H9 (cell line): ENCODE data around the gene KIF22. TPM values are rescaled to one million over a fixed set of nuclear protein-coding genes. Genes with fewer than 3 reads are reported as not detected.

Experiments used
- DNase-seq: peaks from one replicate; pipeline ENCODE4 v3.0.0-alpha.2; 2017
- H2AFZ ChIP-seq: one replicate; pipeline ENCODE4 v1.6.1; 2013; ENCODE audit warnings: mild to moderate bottlenecking, low read length, control low read depth, moderate library complexity
- H2AK5ac ChIP-seq: 2 replicates; pipeline ENCODE4 v1.6.1; 2013; ENCODE audit warnings: low read length, control low read depth, mixed read lengths; ENCODE audit not compliant: insufficient read length
- H2BK120ac ChIP-seq: one replicate; pipeline ENCODE4 v1.6.1; 2013; ENCODE audit warnings: low read depth, mild to moderate bottlenecking, low read length, control low read depth, inconsistent platforms; ENCODE audit not compliant: poor library complexity, severe bottlenecking
- H2BK12ac ChIP-seq: 2 replicates; pipeline ENCODE4 v1.6.1; 2013; ENCODE audit warnings: low read length, control low read depth, mixed read lengths, low read depth; ENCODE audit not compliant: insufficient read length
- H2BK15ac ChIP-seq: 2 replicates; pipeline ENCODE4 v1.6.1; 2013; ENCODE audit warnings: low read depth, low read length, control low read depth
- H2BK20ac ChIP-seq: one replicate; pipeline ENCODE4 v1.6.1; 2013; ENCODE audit warnings: low read depth, mild to moderate bottlenecking, low read length, control low read depth, inconsistent platforms; ENCODE audit not compliant: poor library complexity, severe bottlenecking
- H2BK5ac ChIP-seq: 2 replicates; pipeline ENCODE4 v1.6.1; 2013; ENCODE audit warnings: low read length, control low read depth, mixed read lengths; ENCODE audit not compliant: insufficient read length
- H3K14ac ChIP-seq: 2 replicates; pipeline ENCODE4 v1.6.1; 2013; ENCODE audit warnings: low read length, control low read depth; ENCODE audit not compliant: insufficient read depth
- H3K18ac ChIP-seq: 2 replicates; pipeline ENCODE4 v1.6.1; 2013; ENCODE audit warnings: low read depth, mild to moderate bottlenecking, mixed read lengths, low read length, control low read depth; ENCODE audit not compliant: insufficient read length
- H3K23ac ChIP-seq: 2 replicates; pipeline ENCODE4 v1.6.1; 2013; ENCODE audit warnings: low read length, control low read depth, mixed read lengths, low read depth; ENCODE audit not compliant: insufficient read length
- H3K23me2 ChIP-seq: 2 replicates; pipeline ENCODE4 v1.6.1; 2013; ENCODE audit warnings: low read depth, mild to moderate bottlenecking, mixed read lengths, low read length, control low read depth; ENCODE audit not compliant: insufficient read length, poor library complexity, severe bottlenecking
- H3K27ac ChIP-seq: 2 replicates; pipeline ENCODE4 v1.5.1; 2013; ENCODE audit warnings: low read length, control low read depth, mixed read lengths, low read depth; ENCODE audit not compliant: insufficient read length
- H3K27me3 ChIP-seq: 2 replicates; pipeline ENCODE4 v1.6.1; 2013; ENCODE audit warnings: low read length, control low read depth, inconsistent platforms; ENCODE audit not compliant: insufficient read depth
- H3K4ac ChIP-seq: 2 replicates; pipeline ENCODE4 v1.6.1; 2013; ENCODE audit warnings: low read depth, mild to moderate bottlenecking, control low read depth, inconsistent platforms, low read length, moderate library complexity
- H3K4me1 ChIP-seq: 2 replicates; pipeline ENCODE4 v1.6.1; 2013; ENCODE audit warnings: low read length, control low read depth, inconsistent platforms; ENCODE audit not compliant: insufficient read depth
- H3K4me2 ChIP-seq: 2 replicates; pipeline ENCODE4 v1.6.1; 2013; ENCODE audit warnings: low read length, control low read depth, mixed read lengths; ENCODE audit not compliant: insufficient read length, insufficient read depth
- H3K56ac ChIP-seq: 2 replicates; pipeline ENCODE4 v1.6.1; 2013; ENCODE audit warnings: low read depth, mild to moderate bottlenecking, mixed read lengths, low read length, control low read depth; ENCODE audit not compliant: insufficient read length
- H3K79me1 ChIP-seq: 2 replicates; pipeline ENCODE4 v1.6.1; 2013; ENCODE audit warnings: low read depth, mild to moderate bottlenecking, moderate library complexity, low read length, control low read depth, inconsistent platforms; ENCODE audit not compliant: insufficient read depth, poor library complexity, severe bottlenecking
- H3K79me2 ChIP-seq: 2 replicates; pipeline ENCODE4 v1.6.1; 2013; ENCODE audit warnings: low read length, control low read depth, inconsistent platforms; ENCODE audit not compliant: insufficient read depth
- H3K9ac ChIP-seq: 2 replicates; pipeline ENCODE4 v1.6.1; 2013; ENCODE audit warnings: low read length, control low read depth, mixed read lengths; ENCODE audit not compliant: insufficient read length; ENCODE audit errors: extremely low read depth
- H3K9me3 ChIP-seq: one replicate; pipeline ENCODE4 v1.6.1; 2013; ENCODE audit warnings: low read depth, low read length, inconsistent platforms; ENCODE audit not compliant: control insufficient read depth
- H3T11ph ChIP-seq: one replicate; pipeline ENCODE4 v1.6.1; 2013; ENCODE audit warnings: mild to moderate bottlenecking, low read length, control low read depth, inconsistent platforms
- H4K20me1 ChIP-seq: one replicate; pipeline ENCODE4 v1.6.1; 2013; ENCODE audit not compliant: control insufficient read depth, insufficient read length, insufficient read depth
- H4K5ac ChIP-seq: 2 replicates; pipeline ENCODE4 v1.6.1; 2013; ENCODE audit warnings: low read depth, mild to moderate bottlenecking, mixed read lengths, low read length, control low read depth; ENCODE audit not compliant: insufficient read length
- H4K8ac ChIP-seq: replicated peaks from 2 replicates; pipeline ENCODE4 v1.6.1; 2013; ENCODE audit warnings: low read length, control low read depth, mixed read lengths, low read depth; ENCODE audit not compliant: insufficient read length
- H4K91ac ChIP-seq: 2 replicates; pipeline ENCODE4 v1.6.1; 2013; ENCODE audit warnings: low read depth, mild to moderate bottlenecking, moderate library complexity, mixed read lengths, low read length, control low read depth; ENCODE audit not compliant: insufficient read length
- H3K27ac Mint-ChIP-seq, 3 experiments: 2 replicates in 2 of 3; 3 replicates in 1 of 3; pipeline ENCODE4 v1.8.0; 2020 to 2021; ENCODE audit warnings: mixed read lengths in 3 of 3, mild to moderate bottlenecking in 1 of 3, moderate library complexity in 1 of 3
- H3K27me3 Mint-ChIP-seq: 2 replicates; pipeline ENCODE4 v1.8.0; 2021; ENCODE audit warnings: low read depth, mild to moderate bottlenecking, moderate library complexity, mixed read lengths
- H3K36me3 Mint-ChIP-seq, 3 experiments: 2 replicates in 2 of 3; 3 replicates in 1 of 3; pipeline ENCODE4 v1.8.0; 2020 to 2021; ENCODE audit warnings: low read depth in 3 of 3, mixed read lengths in 3 of 3; ENCODE audit not compliant: insufficient read depth in 1 of 3
- H3K4me1 Mint-ChIP-seq, 2 experiments: 2 replicates each; pipeline ENCODE4 v1.8.0; 2020; ENCODE audit warnings: mixed read lengths in 2 of 2
- H3K4me3 Mint-ChIP-seq, 2 experiments: 2 replicates in 1 of 2; 3 replicates in 1 of 2; pipeline ENCODE4 v1.8.0; 2020 to 2021; ENCODE audit warnings: mild to moderate bottlenecking in 2 of 2, mixed read lengths in 2 of 2, moderate library complexity in 1 of 2
- H3K9me3 Mint-ChIP-seq, 2 experiments: 2 replicates in 1 of 2; 3 replicates in 1 of 2; pipeline ENCODE4 v1.8.0; 2020; ENCODE audit warnings: mild to moderate bottlenecking in 2 of 2, mixed read lengths in 2 of 2, moderate library complexity in 1 of 2
- WGBS: extraction: QIAGEN DNeasy Blood & Tissue Kit; methylation state at CpG from one replicate; pipeline ENCODE4 v1.1.7; 2013; ENCODE audit warnings: missing lambda C conversion rate, low lambda C conversion rate, mixed read lengths; ENCODE audit not compliant: insufficient read length; ENCODE audit errors: extremely low coverage; 5-methylcytosine and 5-hydroxymethylcytosine counted together
- total RNA-seq: library from RNA; stranded (reverse); gene quantifications from 2 replicates; pipeline ENCODE4 v1.2.1, GENCODE V29; 2021
- TF ChIP-seq, protein P1 (sequence below): fragments of 200-600 bp; sonication (generic); conservative IDR thresholded peaks from 3 replicates; pipeline ENCODE4 v1.8.0; 2021; ENCODE audit warnings: antibody characterized with exemption, mild to moderate bottlenecking

The KIF22 gene
- total RNA-seq, 1 experiment from 2014 or later = 151 TPM

DNA sequence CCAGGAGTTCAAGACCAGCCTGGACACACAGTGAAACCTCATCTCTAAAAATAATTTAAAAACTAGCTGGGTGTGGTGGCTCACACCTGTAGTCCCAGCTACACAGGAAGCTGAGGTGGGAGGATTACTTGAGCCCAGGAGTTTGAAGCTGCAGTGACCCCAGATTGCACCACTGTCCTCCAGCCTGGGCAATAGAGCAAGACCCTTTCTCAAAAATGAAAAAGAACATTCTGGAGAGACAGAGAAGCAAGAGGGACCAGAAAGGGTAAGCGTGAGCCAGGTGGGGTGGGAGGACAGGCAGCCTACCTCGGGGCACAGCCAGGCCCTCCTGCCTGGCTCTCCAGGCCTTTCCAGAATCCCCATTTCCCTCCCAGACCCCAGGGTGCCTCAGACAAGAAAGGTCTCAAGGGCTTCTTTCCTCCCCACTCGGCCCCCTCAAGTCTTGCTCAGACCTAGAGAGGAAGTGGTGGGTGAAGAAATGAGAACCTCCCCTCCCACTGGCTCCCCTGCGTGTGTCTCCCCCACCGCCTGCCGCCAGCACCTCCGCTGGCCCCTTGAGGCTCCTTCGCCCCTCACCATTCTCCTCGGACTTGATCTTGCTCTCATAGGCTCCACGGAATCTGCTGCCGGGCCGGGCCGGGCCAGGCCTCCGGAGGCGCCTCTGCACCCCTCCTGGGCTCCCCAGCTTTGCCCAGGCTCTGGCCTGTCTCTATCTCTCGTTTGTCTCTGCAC lies 45.3 kb upstream of the KIF22 start:
- H3K14ac ChIP-seq = no peak overlapping the region
- H2BK120ac ChIP-seq = no peak overlapping the region
- H3K36me3 Mint-ChIP-seq = peaks cover 23 to 35% (median 31%) of the 10 kb centered on the region in 3 experiments
- no peaks in the 10 kb centered on the region for H4K20me1 ChIP-seq
- peaks cover 9 to 19% of the 10 kb centered on the region in 2 experiments; a peak in 4 of 5 replicates for H3K9me3 Mint-ChIP-seq
- H2AFZ ChIP-seq = no peak overlapping the region
- H2BK15ac ChIP-seq = no peak overlapping the region
- H3K27me3 ChIP-seq = no peaks in the 10 kb centered on the region
- no peaks in the 10 kb centered on the region for H3K23me2 ChIP-seq
- H3K9ac ChIP-seq = no peak overlapping the region
- no peak overlapping the region for H4K91ac ChIP-seq
- H3K27ac ChIP-seq = no peak overlapping the region
- H2BK12ac ChIP-seq = no peak overlapping the region
- DNase-seq = no peak
- H2AK5ac ChIP-seq = no peak overlapping the region
- no peak overlapping the region for H3K4ac ChIP-seq
- H3K18ac ChIP-seq = peak overlapping the region; percentile 46
- no peak overlapping the region for H3K4me3 Mint-ChIP-seq
- WGBS = no CpG with 5 or more reads among the region's 16 CpGs
- peaks cover 3% of the 10 kb centered on the region for H3K27me3 Mint-ChIP-seq
- H4K5ac ChIP-seq = no peak overlapping the region
- no peak overlapping the region for H2BK20ac ChIP-seq
- no peaks in the 10 kb centered on the region for H3K9me3 ChIP-seq
- H3K56ac ChIP-seq = no peak overlapping the region
- peak overlapping the region in 2 of 3 experiments; percentile 57 to 75; a peak in 4 of 7 replicates for H3K27ac Mint-ChIP-seq
- no peak overlapping the region for H3K23ac ChIP-seq
- H3K79me2 ChIP-seq = no peaks in the 10 kb centered on the region
- no peak overlapping the region for H2BK5ac ChIP-seq
- no peak overlapping the region for H3K4me2 ChIP-seq
- no peak overlapping the region for H4K8ac ChIP-seq
- TF ChIP-seq, protein P1, sequence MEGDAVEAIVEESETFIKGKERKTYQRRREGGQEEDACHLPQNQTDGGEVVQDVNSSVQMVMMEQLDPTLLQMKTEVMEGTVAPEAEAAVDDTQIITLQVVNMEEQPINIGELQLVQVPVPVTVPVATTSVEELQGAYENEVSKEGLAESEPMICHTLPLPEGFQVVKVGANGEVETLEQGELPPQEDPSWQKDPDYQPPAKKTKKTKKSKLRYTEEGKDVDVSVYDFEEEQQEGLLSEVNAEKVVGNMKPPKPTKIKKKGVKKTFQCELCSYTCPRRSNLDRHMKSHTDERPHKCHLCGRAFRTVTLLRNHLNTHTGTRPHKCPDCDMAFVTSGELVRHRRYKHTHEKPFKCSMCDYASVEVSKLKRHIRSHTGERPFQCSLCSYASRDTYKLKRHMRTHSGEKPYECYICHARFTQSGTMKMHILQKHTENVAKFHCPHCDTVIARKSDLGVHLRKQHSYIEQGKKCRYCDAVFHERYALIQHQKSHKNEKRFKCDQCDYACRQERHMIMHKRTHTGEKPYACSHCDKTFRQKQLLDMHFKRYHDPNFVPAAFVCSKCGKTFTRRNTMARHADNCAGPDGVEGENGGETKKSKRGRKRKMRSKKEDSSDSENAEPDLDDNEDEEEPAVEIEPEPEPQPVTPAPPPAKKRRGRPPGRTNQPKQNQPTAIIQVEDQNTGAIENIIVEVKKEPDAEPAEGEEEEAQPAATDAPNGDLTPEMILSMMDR = no peak
- H3K4me1 ChIP-seq = no peaks in the 10 kb centered on the region
- H3K79me1 ChIP-seq = no peaks in the 10 kb centered on the region
- H3K4me1 Mint-ChIP-seq = peaks cover 0 to 16% of the 10 kb centered on the region in 2 experiments; a peak in 3 of 4 replicates
- no peak overlapping the region for H3T11ph ChIP-seq
